ENCODE results near the gene MOB3B. TPM values are rescaled to one million over a fixed set of nuclear protein-coding genes. Genes with fewer than 3 reads are reported as not detected.

The MOB3B gene
- total RNA-seq, 4 donors from 2014 or later = 16.2 to 23.7 (median 19.7) TPM

DNA sequence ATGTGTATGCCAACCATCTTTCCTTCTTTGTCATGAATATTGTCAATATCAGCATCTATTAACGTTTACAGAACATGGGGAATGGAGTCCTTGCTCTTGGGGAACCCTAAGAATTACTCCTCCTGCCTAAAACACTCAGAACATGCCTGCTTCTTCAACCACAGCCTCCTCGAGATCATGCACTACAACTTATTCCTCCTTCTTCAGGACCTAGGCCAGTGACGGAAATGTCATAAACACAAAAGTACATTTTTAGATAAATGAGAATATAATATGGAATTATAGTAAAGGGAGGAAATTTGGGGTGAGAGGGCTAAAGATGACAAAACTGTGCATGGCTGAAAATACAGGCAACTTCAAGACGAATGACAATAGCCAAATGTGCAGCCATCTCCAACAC, 8.6 kb downstream of the MOB3B start:
- TF ChIP-seq POLR2A (IDR thresholded peaks at IDR 0.05) = no peak
- H3K9me3 ChIP-seq = no peaks in the 10 kb centered on the region
- no peak overlapping the region for H3K4me3 ChIP-seq
- no peaks in the 10 kb centered on the region for H3K36me3 ChIP-seq
- H3K27ac ChIP-seq = no peak overlapping the region
- no peak for DNase-seq (ENCODE audit: low spot score in 2 of 2)
- H3K4me1 ChIP-seq = peaks cover 0 to 2% (median 0%) of the 10 kb centered on the region in 4 donors
- WGBS, 2 donors = 88 to 96% methylated on average over 4 of the region's 4 CpGs
- no peaks in the 10 kb centered on the region for H3K27me3 ChIP-seq

DNA sequence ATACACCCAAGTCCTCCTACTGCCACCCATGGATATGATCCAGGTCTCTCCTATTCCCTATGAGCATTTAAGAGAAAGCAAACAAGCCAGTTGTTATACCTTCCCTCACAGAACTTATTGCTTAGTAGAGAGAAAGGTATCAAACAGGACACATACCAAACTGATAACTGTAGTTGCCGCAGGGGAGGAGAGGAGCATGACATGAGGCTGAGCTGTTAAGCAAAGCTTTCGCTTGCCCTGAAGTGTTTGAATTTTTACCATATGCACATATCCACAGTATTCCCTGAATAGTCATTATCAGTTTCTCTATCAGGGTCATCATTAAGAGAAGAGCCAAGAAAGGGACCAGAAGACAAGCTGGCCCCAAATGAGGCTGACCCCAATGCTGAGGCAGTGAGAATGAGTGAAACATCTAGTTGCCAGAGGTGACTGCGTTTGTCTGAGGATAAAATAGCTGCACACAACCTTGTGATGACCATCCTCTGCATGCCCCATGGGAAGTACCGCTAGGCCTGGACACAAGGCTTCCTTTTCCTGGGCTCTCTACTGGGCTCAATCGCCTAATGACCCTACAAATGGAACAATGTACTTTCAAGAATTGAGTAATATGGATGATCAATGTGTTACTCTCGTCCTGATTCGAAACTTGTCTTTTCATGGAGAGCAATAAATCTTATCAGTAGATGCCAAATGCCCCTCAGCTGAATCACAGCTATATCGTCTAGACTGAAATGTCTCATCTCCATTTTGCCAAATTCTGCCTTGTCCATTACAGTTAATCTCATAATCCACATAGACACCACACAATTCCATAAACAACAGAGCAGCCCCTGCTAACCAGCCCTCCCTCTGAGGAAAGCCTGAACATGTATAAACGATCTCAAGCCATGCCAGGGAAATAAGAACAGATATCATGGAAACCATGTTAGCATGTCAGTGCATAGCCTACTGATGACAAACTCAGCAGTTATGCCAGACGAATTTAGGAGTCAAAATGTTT, 9.8 kb downstream of the MOB3B start:
- WGBS, 2 donors = 85 to 86% methylated on average over 10 of the region's 10 CpGs
- Histone ChIP-seq H3K27me3 (no peaks in the 10 kb centered on the region), H3K4me3 (no peak overlapping the region), H3K9me3 (no peaks in the 10 kb centered on the region), H3K27ac (no peak overlapping the region), H3K36me3 (no peaks in the 10 kb centered on the region), H3K4me1 (peaks cover 0 to 1% (median 0%) of the 10 kb centered on the region in 4 donors)
- no peak for DNase-seq (ENCODE audit: low spot score in 2 of 2)
- no peak for TF ChIP-seq CTCF (IDR thresholded peaks at IDR 0.05)
- no peak for TF ChIP-seq EP300 (IDR thresholded peaks at IDR 0.05)

- Histone ChIP-seq H3K4me3 (no peak overlapping the region), H3K27ac (no peak overlapping the region), H3K27me3 (no peaks in the 10 kb centered on the region), H3K9me3 (no peaks in the 10 kb centered on the region), H3K36me3 (no peaks in the 10 kb centered on the region), H3K4me1 (peaks cover 0 to 5% (median 0%) of the 10 kb centered on the region in 4 donors)
- no peak for DNase-seq (ENCODE audit: low spot score in 2 of 2)
- 86 to 87% methylated on average over 4 of the region's 4 CpGs for WGBS, 2 donors
- no peak for TF ChIP-seq CTCF (IDR thresholded peaks at IDR 0.05)
- no peak for TF ChIP-seq EP300 (IDR thresholded peaks at IDR 0.05)
- no peak for TF ChIP-seq POLR2A (IDR thresholded peaks at IDR 0.05)
Measured at GRCh38 chr9:27518809-27519208, 10.8 kb downstream of the MOB3B start.

GRCh38 chr9:27518006-27518405, 11.6 kb downstream of the MOB3B start:
- DNase-seq (ENCODE audit: low spot score in 2 of 2) = no peak
- H3K27me3 ChIP-seq = no peaks in the 10 kb centered on the region
- no peak overlapping the region for H3K27ac ChIP-seq
- TF ChIP-seq CTCF (IDR thresholded peaks at IDR 0.05) (no peak), EP300 (IDR thresholded peaks at IDR 0.05) (no peak)
- 75 to 80% methylated on average over 2 of the region's 2 CpGs for WGBS, 2 donors
- peaks cover 0 to 5% (median 0%) of the 10 kb centered on the region in 4 donors for H3K4me1 ChIP-seq
- H3K36me3 ChIP-seq = no peaks in the 10 kb centered on the region
- no peak overlapping the region for H3K4me3 ChIP-seq
- H3K9me3 ChIP-seq = no peaks in the 10 kb centered on the region

DNA sequence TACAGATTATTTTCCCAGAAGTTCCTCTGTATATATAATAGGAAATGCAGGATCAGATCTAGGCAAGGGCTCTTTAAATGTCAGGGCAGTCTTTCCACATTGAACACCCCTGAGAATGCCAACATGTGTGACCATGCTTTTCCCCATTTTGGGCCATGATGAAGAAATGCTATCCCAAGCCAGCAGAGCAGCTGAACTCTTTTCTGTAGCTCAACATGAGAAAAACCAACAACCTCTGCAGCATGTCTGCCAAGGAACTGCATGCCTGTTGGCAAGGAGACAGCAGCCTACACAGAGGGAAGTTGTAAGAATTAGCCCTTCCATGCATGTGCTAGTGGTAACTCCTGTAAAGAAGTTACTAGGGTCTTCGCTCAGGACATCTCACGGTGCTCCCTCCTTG, 15.1 kb downstream of the MOB3B start:
- TF ChIP-seq CTCF (IDR thresholded peaks at IDR 0.05) = no peak
- no peak for TF ChIP-seq EP300 (IDR thresholded peaks at IDR 0.05)
- no peak for TF ChIP-seq POLR2A (IDR thresholded peaks at IDR 0.05)
- Histone ChIP-seq H3K27me3 (no peaks in the 10 kb centered on the region), H3K4me1 (peaks cover 0 to 5% (median 0%) of the 10 kb centered on the region in 4 donors), H3K9me3 (no peaks in the 10 kb centered on the region), H3K4me3 (no peak overlapping the region), H3K36me3 (no peaks in the 10 kb centered on the region), H3K27ac (no peak overlapping the region)
- DNase-seq (ENCODE audit: low spot score in 2 of 2) = no peak
- 74 to 96% methylated on average over 2 of the region's 2 CpGs for WGBS, 2 donors
